ENCODE measurements around the gene MVK.

The MVK gene

GRCh38 chr12:109545826-109546225 lies 27.8 kb upstream of the MVK start:
- DNase-seq (ENCODE audit: low read depth in 2 of 2): no peak

- DNase-seq (ENCODE audit: low read depth in 2 of 2): no peak
These were observed 26.3 kb upstream of the MVK start for GRCh38 chr12:109547286-109547685.

- no peak for DNase-seq (ENCODE audit: low read depth in 2 of 2)
These were observed 25.3 kb upstream of the MVK start for GRCh38 chr12:109548258-109548657.

- DNase-seq (ENCODE audit: low read depth in 2 of 2): no peak
These were observed 23.9 kb upstream of the MVK start for GRCh38 chr12:109549613-109550270.

GRCh38 chr12:109550281-109550680 lies 23.3 kb upstream of the MVK start:
- DNase-seq (ENCODE audit: low read depth in 2 of 2): no peak

- DNase-seq (ENCODE audit: low read depth in 2 of 2): no peak
These were observed 22.5 kb upstream of the MVK start for GRCh38 chr12:109551108-109551507.

- no peak for DNase-seq (ENCODE audit: low read depth in 2 of 2)
These were observed 20.6 kb upstream of the MVK start for GRCh38 chr12:109552971-109553370.

- no peak for DNase-seq (ENCODE audit: low read depth in 2 of 2)
These were observed 20.1 kb upstream of the MVK start for GRCh38 chr12:109553483-109553882.

- DNase-seq (ENCODE audit: low read depth in 2 of 2): no peak
These were observed 19.6 kb upstream of the MVK start for GRCh38 chr12:109553906-109554500.

- DNase-seq (ENCODE audit: low read depth in 2 of 2): no peak
These were observed 18.8 kb upstream of the MVK start for GRCh38 chr12:109554761-109555160.

GRCh38 chr12:109555431-109556315 lies 17.9 kb upstream of the MVK start:
- no peak for DNase-seq (ENCODE audit: low read depth in 2 of 2)

GRCh38 chr12:109557200-109557599 lies 16.4 kb upstream of the MVK start:
- DNase-seq (ENCODE audit: low read depth in 2 of 2): no peak

- no peak for DNase-seq (ENCODE audit: low read depth in 2 of 2)
These were observed 15.8 kb upstream of the MVK start for GRCh38 chr12:109557805-109558204.

GRCh38 chr12:109558374-109559199 lies 15.0 kb upstream of the MVK start:
- no peak for DNase-seq (ENCODE audit: low read depth in 2 of 2)

GRCh38 chr12:109559200-109559505 lies 14.4 kb upstream of the MVK start:
- no peak for DNase-seq (ENCODE audit: low read depth in 2 of 2)

- DNase-seq (ENCODE audit: low read depth in 2 of 2): no peak
These were observed 14.0 kb upstream of the MVK start for GRCh38 chr12:109559601-109560000.

- no peak for DNase-seq (ENCODE audit: low read depth in 2 of 2)
These were observed 12.5 kb upstream of the MVK start for GRCh38 chr12:109560867-109561710.

GRCh38 chr12:109561711-109562030 lies 11.9 kb upstream of the MVK start:
- DNase-seq (ENCODE audit: low read depth in 2 of 2): no peak

- no peak for DNase-seq (ENCODE audit: low read depth in 2 of 2)
These were observed 10.7 kb upstream of the MVK start for GRCh38 chr12:109562871-109563270.

- no peak for DNase-seq (ENCODE audit: low read depth in 2 of 2)
These were observed 10.0 kb upstream of the MVK start for GRCh38 chr12:109563291-109564284.
